ENCODE results near the gene GZF1.

GZF1 gene

GRCh38 chr20:23369072-23369823, 7.3 kb downstream of the GZF1 start:
- DNase-seq (ENCODE audit: low read depth), result no peak

GRCh38 chr20:23370274-23370673, 8.3 kb downstream of the GZF1 start:
- DNase-seq (ENCODE audit: low read depth), result no peak

GRCh38 chr20:23370873-23371272, 8.9 kb downstream of the GZF1 start:
- DNase-seq (ENCODE audit: low read depth), result no peak

GRCh38 chr20:23371496-23371895, 9.5 kb downstream of the GZF1 start:
- DNase-seq (ENCODE audit: low read depth), result no peak

- no peak for DNase-seq (ENCODE audit: low read depth)
Observed at GRCh38 chr20:23374441-23374840, 12.5 kb downstream of the GZF1 start.

GRCh38 chr20:23375827-23376226, 13.8 kb downstream of the GZF1 start:
- DNase-seq (ENCODE audit: low read depth), result no peak

GRCh38 chr20:23379772-23380171, 17.8 kb downstream of the GZF1 start:
- no peak for DNase-seq (ENCODE audit: low read depth)

- no peak for DNase-seq (ENCODE audit: low read depth)
Observed at GRCh38 chr20:23381876-23382275, 19.9 kb downstream of the GZF1 start.

- DNase-seq (ENCODE audit: low read depth), result no peak
Observed at GRCh38 chr20:23386304-23387117, 24.5 kb downstream of the GZF1 start.

- no peak for DNase-seq (ENCODE audit: low read depth)
Observed at GRCh38 chr20:23387118-23387443, 25.1 kb downstream of the GZF1 start.

GRCh38 chr20:23390091-23390774, 28.3 kb downstream of the GZF1 start:
- no peak for DNase-seq (ENCODE audit: low read depth)

GRCh38 chr20:23391707-23392310, 29.8 kb downstream of the GZF1 start:
- no peak for DNase-seq (ENCODE audit: low read depth)

- no peak for DNase-seq (ENCODE audit: low read depth)
Observed at GRCh38 chr20:23393996-23394775, 32.2 kb downstream of the GZF1 start.

GRCh38 chr20:23396950-23397627, 35.1 kb downstream of the GZF1 start:
- no peak for DNase-seq (ENCODE audit: low read depth)

GRCh38 chr20:23397961-23398360, 36.0 kb downstream of the GZF1 start:
- DNase-seq (ENCODE audit: low read depth), result no peak

GRCh38 chr20:23399568-23400241, 37.7 kb downstream of the GZF1 start:
- no peak for DNase-seq (ENCODE audit: low read depth)

- no peak for DNase-seq (ENCODE audit: low read depth)
Observed at GRCh38 chr20:23401051-23401450, 39.1 kb downstream of the GZF1 start.

- no peak for DNase-seq (ENCODE audit: low read depth)
Observed at GRCh38 chr20:23403751-23404150, 41.8 kb downstream of the GZF1 start.

- DNase-seq (ENCODE audit: low read depth), result no peak
Observed at GRCh38 chr20:23404196-23404595, 42.2 kb downstream of the GZF1 start.

GRCh38 chr20:23406880-23407279, 44.9 kb downstream of the GZF1 start:
- DNase-seq (ENCODE audit: low read depth), result no peak
